Measurements from ENCODE around the gene SLC9A1. TPM values are rescaled to one million over a fixed set of nuclear protein-coding genes. Genes with fewer than 3 reads are reported as not detected.

Gene SLC9A1
- polyA plus RNA-seq, 3 donors, result 4.5 to 14.2 (median 4.6) TPM

GRCh38 chr1:27120854-27121253 lies 34.1 kb downstream of the SLC9A1 start:
- intact Hi-C loops (cut with micrococcal nuclease), result no loop called here
- no CpG with 5 or more reads among the region's 1 CpG for WGBS (ENCODE audit: insufficient coverage)
- Histone ChIP-seq H4K20me1 (ENCODE audit: insufficient read depth, low read length) (no peaks in the 10 kb centered on the region), H3K9ac (ENCODE audit: insufficient read depth, low read length, poor library complexity, severe bottlenecking) (no peak overlapping the region), H3K4me1 (ENCODE audit: control insufficient read depth in 1 of 2, insufficient read depth in 2 of 2, low read length in 2 of 2) (peaks cover 73 to 87% of the 10 kb centered on the region in 2 donors), H3K36me3 (replicated peaks in 1 of 2; ENCODE audit: control insufficient read depth in 1 of 2, insufficient read depth in 2 of 2, low read length in 2 of 2) (peaks cover 0 to under 1% of the 10 kb centered on the region in 2 donors), H3K4me2 (replicated peaks; ENCODE audit: extremely low read depth, low read length, poor library complexity, severe bottlenecking) (no peak overlapping the region), H3K27ac (ENCODE audit: low read depth in 1 of 2, low read length in 2 of 2) (peak overlapping the region in 1 of 2 donors; percentile 85), H3K9me3 (replicated peaks in 1 of 2; ENCODE audit: control insufficient read depth in 1 of 2, insufficient read depth in 1 of 2, low read length in 2 of 2) (no peaks in the 10 kb centered on the region), H3K27me3 (ENCODE audit: control insufficient read depth in 2 of 2, insufficient read depth in 2 of 2, low read length in 2 of 2) (no peaks in the 10 kb centered on the region), H3K79me2 (ENCODE audit: insufficient read depth, low read length) (peaks cover 60% of the 10 kb centered on the region), H3K4me3 (replicated peaks in 1 of 3; ENCODE audit: low read depth in 2 of 3, low read length in 3 of 3) (no peak overlapping the region), H2AFZ (ENCODE audit: insufficient read depth, low read depth, low read length, poor library complexity, severe bottlenecking) (no peak overlapping the region)
- Mint-ChIP-seq H3K27me3 (ENCODE audit: low read depth in 3 of 3) (no peaks in the 10 kb centered on the region), H3K27ac (peak overlapping the region; percentile 91 to 99 (median 95)), H3K4me1 (peaks cover 80% of the 10 kb centered on the region), H3K9me3 (no peaks in the 10 kb centered on the region), H3K4me3 (no peak overlapping the region), H3K36me3 (peaks cover 20% of the 10 kb centered on the region in 2 donors)
- TF ChIP-seq CTCF (IDR thresholded peaks at IDR 0.05), result no peak
- no peak for DNase-seq

DNA sequence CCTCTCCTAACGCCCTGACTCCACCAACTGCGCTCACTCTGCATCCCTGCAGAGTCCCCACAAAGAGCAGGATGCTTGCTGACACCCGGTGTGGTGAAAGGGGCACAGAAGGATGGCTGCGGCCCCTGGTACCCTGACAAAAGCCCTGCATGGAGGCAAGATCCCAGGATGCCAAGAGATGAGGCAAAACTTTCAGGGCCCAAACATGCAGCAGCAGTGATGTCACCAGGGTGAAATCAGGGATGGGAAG lies 36.6 kb downstream of the SLC9A1 start:
- Histone ChIP-seq H2AFZ (ENCODE audit: insufficient read depth, low read depth, low read length, poor library complexity, severe bottlenecking) (no peak overlapping the region), H3K9me3 (replicated peaks in 1 of 2; ENCODE audit: control insufficient read depth in 1 of 2, insufficient read depth in 1 of 2, low read length in 2 of 2) (no peaks in the 10 kb centered on the region), H3K79me2 (ENCODE audit: insufficient read depth, low read length) (peaks cover 72% of the 10 kb centered on the region), H3K4me2 (replicated peaks; ENCODE audit: extremely low read depth, low read length, poor library complexity, severe bottlenecking) (no peak overlapping the region), H3K27me3 (ENCODE audit: control insufficient read depth in 2 of 2, insufficient read depth in 2 of 2, low read length in 2 of 2) (no peaks in the 10 kb centered on the region), H3K36me3 (replicated peaks in 1 of 2; ENCODE audit: control insufficient read depth in 1 of 2, insufficient read depth in 2 of 2, low read length in 2 of 2) (peaks cover 0 to 4% of the 10 kb centered on the region in 2 donors), H3K4me1 (ENCODE audit: control insufficient read depth in 1 of 2, insufficient read depth in 2 of 2, low read length in 2 of 2) (peaks cover 85 to 96% of the 10 kb centered on the region in 2 donors), H4K20me1 (ENCODE audit: insufficient read depth, low read length) (no peaks in the 10 kb centered on the region), H3K9ac (ENCODE audit: insufficient read depth, low read length, poor library complexity, severe bottlenecking) (no peak overlapping the region), H3K27ac (ENCODE audit: low read depth in 1 of 2, low read length in 2 of 2) (no peak overlapping the region), H3K4me3 (replicated peaks in 1 of 3; ENCODE audit: low read depth in 2 of 3, low read length in 3 of 3) (no peak overlapping the region)
- H3K36me3 Mint-ChIP-seq, result peaks cover 25 to 26% of the 10 kb centered on the region in 2 donors
- TF ChIP-seq CTCF (IDR thresholded peaks at IDR 0.05), result no peak
- WGBS (ENCODE audit: insufficient coverage), result 88% methylated on average over 4 of the region's 4 CpGs
- peak overlapping the region; percentile 11 to 99 (median 95) for H3K27ac Mint-ChIP-seq
- H3K4me3 Mint-ChIP-seq, result no peak overlapping the region
- DNase-seq, result no peak
- intact Hi-C loops (cut with micrococcal nuclease), result loop anchor here in 1 of 2 donors (5.0 kb wide), 1 partner anchor 34 kb away; no protein-coding TSS in a partner anchor
- no peaks in the 10 kb centered on the region for H3K9me3 Mint-ChIP-seq
- H3K4me1 Mint-ChIP-seq, result peaks cover 92% of the 10 kb centered on the region
- H3K27me3 Mint-ChIP-seq (ENCODE audit: low read depth in 3 of 3), result no peaks in the 10 kb centered on the region
